GM23338 (cell line): ENCODE data around the gene CDC42BPB. TPM values are rescaled to one million over a fixed set of nuclear protein-coding genes. Genes with fewer than 3 reads are reported as not detected.

Source experiments
- ATAC-seq: fragments of 200-7000 bp; cut with Tn5 transposase; 3 replicates; pipeline ENCODE4 v1.9.1; 2020
- DNase-seq: peaks from one replicate; pipeline ENCODE4 v3.0.0-alpha.2; 2015; ENCODE audit warnings: low spot score
- H2AFZ ChIP-seq: fragments of 200-600 bp; sonication (generic); 2 replicates; pipeline ENCODE4 v1.8.0; 2016; ENCODE audit warnings: antibody characterized with exemption, mild to moderate bottlenecking, moderate library complexity
- H3F3A ChIP-seq: fragments of 200-600 bp; sonication (generic); replicated peaks from 2 replicates; pipeline ENCODE4 v1.8.0; 2017; ENCODE audit warnings: antibody characterized with exemption, mixed run types, low read depth
- H3K27ac ChIP-seq: fragments of 200-600 bp; sonication (generic); 2 replicates; pipeline ENCODE4 v1.6.1; 2016; ENCODE audit warnings: low read depth
- H3K27me3 ChIP-seq: fragments of 200-600 bp; sonication (generic); 2 replicates; pipeline ENCODE4 v1.8.0; 2016; ENCODE audit warnings: mild to moderate bottlenecking, mixed run types, moderate library complexity; ENCODE audit not compliant: insufficient read depth
- H3K36me3 ChIP-seq: fragments of 200-600 bp; sonication (generic); 2 replicates; pipeline ENCODE4 v1.8.0; 2016; ENCODE audit warnings: mild to moderate bottlenecking; ENCODE audit not compliant: insufficient read depth
- H3K4me1 ChIP-seq: fragments of 200-600 bp; sonication (generic); 2 replicates; pipeline ENCODE4 v1.8.0; 2016; ENCODE audit warnings: mild to moderate bottlenecking, moderate library complexity; ENCODE audit not compliant: insufficient read depth
- H3K4me2 ChIP-seq: fragments of 200-600 bp; sonication (generic); 2 replicates; pipeline ENCODE4 v1.7.1; 2017; ENCODE audit warnings: mixed run types
- H3K4me3 ChIP-seq: fragments of 200-600 bp; sonication (generic); 2 replicates; pipeline ENCODE4 v1.6.1; 2016; ENCODE audit warnings: mixed run types
- H3K79me2 ChIP-seq: fragments of 200-600 bp; sonication (generic); replicated peaks from 2 replicates; pipeline ENCODE4 v1.8.0; 2017; ENCODE audit warnings: mild to moderate bottlenecking; ENCODE audit not compliant: insufficient read depth
- H3K9me2 ChIP-seq: fragments of 200-600 bp; sonication (generic); 2 replicates; pipeline ENCODE4 v1.8.0; 2017; ENCODE audit not compliant: insufficient read depth
- H4K20me1 ChIP-seq: fragments of 200-600 bp; sonication (generic); replicated peaks from 2 replicates; pipeline ENCODE4 v1.8.0; 2017; ENCODE audit warnings: mild to moderate bottlenecking; ENCODE audit not compliant: insufficient read depth
- H3K27ac Mint-ChIP-seq: 2 replicates; pipeline ENCODE4 v1.8.0; 2020; ENCODE audit warnings: inconsistent platforms, mild to moderate bottlenecking, moderate library complexity, mixed read lengths
- H3K27me3 Mint-ChIP-seq: 3 replicates; pipeline ENCODE4 v1.8.0; 2022; ENCODE audit warnings: low read depth, mild to moderate bottlenecking, moderate library complexity, mixed read lengths, inconsistent platforms; ENCODE audit not compliant: insufficient read depth, poor library complexity
- H3K36me3 Mint-ChIP-seq: 3 replicates; pipeline ENCODE4 v1.8.0; 2021; ENCODE audit warnings: low read depth, mild to moderate bottlenecking, inconsistent platforms, moderate library complexity, mixed read lengths
- H3K4me1 Mint-ChIP-seq: 3 replicates; pipeline ENCODE4 v1.8.0; 2020; ENCODE audit warnings: mild to moderate bottlenecking, inconsistent platforms, mixed read lengths
- H3K4me3 Mint-ChIP-seq: 3 replicates; pipeline ENCODE4 v1.8.0; 2021; ENCODE audit warnings: moderate library complexity, mild to moderate bottlenecking, inconsistent platforms, mixed read lengths
- H3K9me3 Mint-ChIP-seq: 3 replicates; pipeline ENCODE4 v1.8.0; 2020; ENCODE audit warnings: moderate library complexity, mild to moderate bottlenecking, inconsistent platforms, mixed read lengths
- CREB1 ChIP-seq: fragments of 250-450 bp; sonication (Bioruptor Pico); IDR thresholded peaks from 2 replicates; pipeline ENCODE4 v1.5.0; 2020; ENCODE audit warnings: low read depth, mild to moderate bottlenecking, moderate library complexity
- CTCF ChIP-seq, 2 experiments: fragments of 200-600 bp in 1 of 2; sonication (generic) in 1 of 2; conservative IDR thresholded peaks; 2 replicates each; pipeline versions ENCODE4 v1.5.1 to v1.6.1; 2016 to 2017; ENCODE audit warnings: antibody characterized with exemption in 2 of 2, low read depth in 2 of 2, mild to moderate bottlenecking in 2 of 2, moderate library complexity in 1 of 2
- EZH2 ChIP-seq: fragments of 200-600 bp; sonication (generic); IDR thresholded peaks from one replicate; pipeline ENCODE4 v1.8.0; 2017; ENCODE audit warnings: antibody characterized with exemption, mild to moderate bottlenecking, low read depth; ENCODE audit not compliant: unreplicated experiment
- JUNB ChIP-seq: IDR thresholded peaks from one replicate; pipeline ENCODE4 v1.6.1; 2016; ENCODE audit warnings: antibody characterized with exemption; ENCODE audit not compliant: unreplicated experiment
- NANOG ChIP-seq: IDR thresholded peaks from 2 replicates; pipeline ENCODE4 v1.6.1; 2016; ENCODE audit warnings: antibody characterized with exemption, borderline replicate concordance
- STAT1 ChIP-seq: IDR thresholded peaks from one replicate; pipeline ENCODE4 v1.6.1; 2016; ENCODE audit warnings: antibody characterized with exemption; ENCODE audit not compliant: unreplicated experiment
- ZNF114 ChIP-seq: fragments of 250-450 bp; sonication (Bioruptor Pico); IDR thresholded peaks from 2 replicates; pipeline ENCODE4 v1.5.0; 2020; ENCODE audit warnings: mild to moderate bottlenecking, moderate library complexity
- polyA plus RNA-seq: library from polyadenylated mRNA; unstranded; fragments of >200 nt; fragmentation: Nextera tagmentation; extraction: Ambion mirVana; gene quantifications from 2 replicates; pipeline ENCODE4 v1.2.1, GENCODE V29; 2016
- total RNA-seq: library from RNA; depleted of rRNA; stranded (reverse); fragments of >200 nt; shearing (Covaris generic); gene quantifications from 2 replicates; pipeline ENCODE4 v1.2.3, GENCODE V29; 2014
- TF ChIP-seq, protein P1 (sequence below): fragments of 250-450 bp; sonication (Bioruptor Pico); IDR thresholded peaks from 2 replicates; pipeline ENCODE4 v1.5.0; 2020; ENCODE audit warnings: mild to moderate bottlenecking, moderate library complexity

The CDC42BPB gene
- total and polyA plus RNA-seq, 2 experiments from 2014 or later, result 12.3 to 127 TPM

GRCh38 chr14:102908766-102909455 lies 148.4 kb downstream of the CDC42BPB start:
- TF ChIP-seq ZNF114 (CRISPR knock-in tag), result no peak
- no peak for TF ChIP-seq CTCF (conservative IDR thresholded peaks at IDR 0.05; ENCODE audit: low read depth in 2 of 2)
- no peak for TF ChIP-seq STAT1
- TF ChIP-seq CREB1 (CRISPR knock-in tag), result no peak
- TF ChIP-seq, protein P1, sequence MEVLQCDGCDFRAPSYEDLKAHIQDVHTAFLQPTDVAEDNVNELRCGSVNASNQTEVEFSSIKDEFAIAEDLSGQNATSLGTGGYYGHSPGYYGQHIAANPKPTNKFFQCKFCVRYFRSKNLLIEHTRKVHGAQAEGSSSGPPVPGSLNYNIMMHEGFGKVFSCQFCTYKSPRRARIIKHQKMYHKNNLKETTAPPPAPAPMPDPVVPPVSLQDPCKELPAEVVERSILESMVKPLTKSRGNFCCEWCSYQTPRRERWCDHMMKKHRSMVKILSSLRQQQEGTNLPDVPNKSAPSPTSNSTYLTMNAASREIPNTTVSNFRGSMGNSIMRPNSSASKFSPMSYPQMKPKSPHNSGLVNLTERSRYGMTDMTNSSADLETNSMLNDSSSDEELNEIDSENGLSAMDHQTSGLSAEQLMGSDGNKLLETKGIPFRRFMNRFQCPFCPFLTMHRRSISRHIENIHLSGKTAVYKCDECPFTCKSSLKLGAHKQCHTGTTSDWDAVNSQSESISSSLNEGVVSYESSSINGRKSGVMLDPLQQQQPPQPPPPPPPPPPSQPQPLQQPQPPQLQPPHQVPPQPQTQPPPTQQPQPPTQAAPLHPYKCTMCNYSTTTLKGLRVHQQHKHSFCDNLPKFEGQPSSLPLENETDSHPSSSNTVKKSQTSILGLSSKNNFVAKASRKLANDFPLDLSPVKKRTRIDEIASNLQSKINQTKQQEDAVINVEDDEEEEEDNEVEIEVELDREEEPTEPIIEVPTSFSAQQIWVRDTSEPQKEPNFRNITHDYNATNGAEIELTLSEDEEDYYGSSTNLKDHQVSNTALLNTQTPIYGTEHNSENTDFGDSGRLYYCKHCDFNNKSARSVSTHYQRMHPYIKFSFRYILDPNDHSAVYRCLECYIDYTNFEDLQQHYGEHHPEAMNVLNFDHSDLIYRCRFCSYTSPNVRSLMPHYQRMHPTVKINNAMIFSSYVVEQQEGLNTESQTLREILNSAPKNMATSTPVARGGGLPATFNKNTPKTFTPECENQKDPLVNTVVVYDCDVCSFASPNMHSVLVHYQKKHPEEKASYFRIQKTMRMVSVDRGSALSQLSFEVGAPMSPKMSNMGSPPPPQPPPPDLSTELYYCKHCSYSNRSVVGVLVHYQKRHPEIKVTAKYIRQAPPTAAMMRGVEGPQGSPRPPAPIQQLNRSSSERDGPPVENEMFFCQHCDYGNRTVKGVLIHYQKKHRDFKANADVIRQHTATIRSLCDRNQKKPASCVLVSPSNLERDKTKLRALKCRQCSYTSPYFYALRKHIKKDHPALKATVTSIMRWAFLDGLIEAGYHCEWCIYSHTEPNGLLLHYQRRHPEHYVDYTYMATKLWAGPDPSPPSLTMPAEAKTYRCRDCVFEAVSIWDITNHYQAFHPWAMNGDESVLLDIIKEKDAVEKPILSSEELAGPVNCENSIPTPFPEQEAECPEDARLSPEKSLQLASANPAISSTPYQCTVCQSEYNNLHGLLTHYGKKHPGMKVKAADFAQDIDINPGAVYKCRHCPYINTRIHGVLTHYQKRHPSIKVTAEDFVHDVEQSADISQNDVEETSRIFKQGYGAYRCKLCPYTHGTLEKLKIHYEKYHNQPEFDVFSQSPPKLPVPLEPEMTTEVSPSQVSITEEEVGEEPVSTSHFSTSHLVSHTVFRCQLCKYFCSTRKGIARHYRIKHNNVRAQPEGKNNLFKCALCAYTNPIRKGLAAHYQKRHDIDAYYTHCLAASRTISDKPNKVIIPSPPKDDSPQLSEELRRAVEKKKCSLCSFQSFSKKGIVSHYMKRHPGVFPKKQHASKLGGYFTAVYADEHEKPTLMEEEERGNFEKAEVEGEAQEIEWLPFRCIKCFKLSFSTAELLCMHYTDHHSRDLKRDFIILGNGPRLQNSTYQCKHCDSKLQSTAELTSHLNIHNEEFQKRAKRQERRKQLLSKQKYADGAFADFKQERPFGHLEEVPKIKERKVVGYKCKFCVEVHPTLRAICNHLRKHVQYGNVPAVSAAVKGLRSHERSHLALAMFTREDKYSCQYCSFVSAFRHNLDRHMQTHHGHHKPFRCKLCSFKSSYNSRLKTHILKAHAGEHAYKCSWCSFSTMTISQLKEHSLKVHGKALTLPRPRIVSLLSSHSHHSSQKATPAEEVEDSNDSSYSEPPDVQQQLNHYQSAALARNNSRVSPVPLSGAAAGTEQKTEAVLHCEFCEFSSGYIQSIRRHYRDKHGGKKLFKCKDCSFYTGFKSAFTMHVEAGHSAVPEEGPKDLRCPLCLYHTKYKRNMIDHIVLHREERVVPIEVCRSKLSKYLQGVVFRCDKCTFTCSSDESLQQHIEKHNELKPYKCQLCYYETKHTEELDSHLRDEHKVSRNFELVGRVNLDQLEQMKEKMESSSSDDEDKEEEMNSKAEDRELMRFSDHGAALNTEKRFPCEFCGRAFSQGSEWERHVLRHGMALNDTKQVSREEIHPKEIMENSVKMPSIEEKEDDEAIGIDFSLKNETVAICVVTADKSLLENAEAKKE (CRISPR knock-in tag), result no peak
- TF ChIP-seq EZH2, result no peak
- no peak for TF ChIP-seq NANOG
- TF ChIP-seq JUNB, result no peak
- H3K4me3 ChIP-seq, result no peak overlapping the region
- H3K79me2 ChIP-seq, result no peaks in the 10 kb centered on the region
- H3K27me3 ChIP-seq, result no peaks in the 10 kb centered on the region
- Mint-ChIP-seq H3K4me3 (no peak overlapping the region), H3K27me3 (peaks cover 2% of the 10 kb centered on the region), H3K4me1 (no peaks in the 10 kb centered on the region), H3K27ac (peak overlapping the region; percentile 59; the same call in 1 of the 2 replicates), H3K9me3 (peaks cover 21% of the 10 kb centered on the region), H3K36me3 (peaks cover 32% of the 10 kb centered on the region)
- 0 out of 2 replicates have a peak, but pooled peaks cover 7% of the 10 kb centered on the region for H3F3A ChIP-seq
- H4K20me1 ChIP-seq, result no peaks in the 10 kb centered on the region
- H3K9me2 ChIP-seq, result no peaks in the 10 kb centered on the region
- H3K4me2 ChIP-seq, result no peak overlapping the region
- no peak overlapping the region for H3K27ac ChIP-seq
- DNase-seq (no peak), ATAC-seq (no peak)
- no peaks in the 10 kb centered on the region for H3K36me3 ChIP-seq
- no peak overlapping the region for H2AFZ ChIP-seq
- no peaks in the 10 kb centered on the region for H3K4me1 ChIP-seq
